GM18498 (cell line): ENCODE results near the gene LGI4.
A peak's percentile ranks its signal among the peaks of the same experiment; 100 is the strongest.

ENCODE experiments used
- ATAC-seq: cut with Tn5 transposase; IDR thresholded peaks from one replicate; pipeline ENCODE4 v1.9.1; 2021; ENCODE audit warnings: mild to moderate bottlenecking, moderate library complexity; ENCODE audit not compliant: unreplicated experiment

Gene LGI4

DNA sequence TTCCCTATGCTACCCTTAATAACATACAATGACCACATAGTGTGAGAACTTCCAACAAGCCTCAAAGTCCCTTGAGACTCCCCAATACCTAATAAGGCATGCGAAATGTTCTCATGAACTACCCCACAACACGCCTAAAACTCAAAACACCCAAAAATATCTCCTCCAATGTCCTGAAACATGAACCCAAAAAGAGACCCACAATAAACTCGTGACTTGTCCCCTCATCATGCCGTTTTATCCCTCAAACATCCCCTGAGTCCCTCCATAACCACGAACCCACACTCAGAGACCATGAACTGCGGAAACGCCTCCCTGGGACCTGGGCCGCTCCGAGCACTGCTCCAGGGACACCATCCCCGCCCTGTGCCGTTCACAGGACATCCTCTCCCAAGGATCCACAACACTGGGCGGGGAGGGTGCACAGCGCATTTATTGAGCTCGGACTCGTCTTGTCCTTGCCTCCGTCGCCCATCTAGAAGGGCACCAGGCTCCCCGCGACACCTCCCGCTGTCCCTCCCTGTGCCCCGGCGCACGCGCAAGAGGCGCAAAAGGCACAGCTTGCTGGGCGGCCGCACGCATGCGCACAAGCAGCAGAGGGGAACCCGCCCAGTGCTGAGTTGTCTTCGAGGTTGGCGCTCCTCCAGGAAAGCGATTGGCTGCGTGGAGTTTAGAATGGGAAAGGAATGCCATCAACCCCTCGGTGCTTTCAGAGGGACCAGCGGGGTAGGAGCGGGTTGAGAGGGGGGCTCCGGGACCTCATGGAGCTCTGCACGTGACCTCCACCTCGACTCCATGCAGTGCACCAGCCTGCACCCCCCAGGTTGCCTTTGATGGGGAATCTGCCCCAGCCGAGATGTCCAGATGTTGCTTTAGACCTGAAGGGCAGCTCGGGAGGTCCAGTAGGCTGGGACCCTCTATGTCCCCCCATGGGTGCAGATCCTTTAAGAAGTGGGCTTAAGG is 10.5 kb downstream of the LGI4 start:
- ATAC-seq, result peak; percentile 76

DNA sequence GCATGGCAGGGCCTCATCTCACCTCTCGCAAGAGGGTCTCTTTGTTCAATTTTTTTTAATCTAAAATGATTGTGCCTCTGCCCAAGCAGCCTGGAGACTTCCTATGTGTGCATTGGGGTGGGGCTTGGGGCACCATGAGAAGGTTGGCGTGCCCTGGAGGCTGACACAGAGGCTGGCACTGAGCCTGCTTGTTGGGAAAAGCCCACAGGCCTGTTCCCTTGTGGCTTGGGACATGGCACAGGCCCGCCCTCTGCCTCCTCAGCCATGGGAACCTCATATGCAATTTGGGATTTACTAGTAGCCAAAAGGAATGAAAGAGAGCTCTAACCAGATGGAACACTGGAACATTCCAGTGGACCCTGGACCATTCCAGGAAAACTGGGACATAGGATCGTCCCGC is 11.3 kb downstream of the LGI4 start:
- ATAC-seq, result no peak

DNA sequence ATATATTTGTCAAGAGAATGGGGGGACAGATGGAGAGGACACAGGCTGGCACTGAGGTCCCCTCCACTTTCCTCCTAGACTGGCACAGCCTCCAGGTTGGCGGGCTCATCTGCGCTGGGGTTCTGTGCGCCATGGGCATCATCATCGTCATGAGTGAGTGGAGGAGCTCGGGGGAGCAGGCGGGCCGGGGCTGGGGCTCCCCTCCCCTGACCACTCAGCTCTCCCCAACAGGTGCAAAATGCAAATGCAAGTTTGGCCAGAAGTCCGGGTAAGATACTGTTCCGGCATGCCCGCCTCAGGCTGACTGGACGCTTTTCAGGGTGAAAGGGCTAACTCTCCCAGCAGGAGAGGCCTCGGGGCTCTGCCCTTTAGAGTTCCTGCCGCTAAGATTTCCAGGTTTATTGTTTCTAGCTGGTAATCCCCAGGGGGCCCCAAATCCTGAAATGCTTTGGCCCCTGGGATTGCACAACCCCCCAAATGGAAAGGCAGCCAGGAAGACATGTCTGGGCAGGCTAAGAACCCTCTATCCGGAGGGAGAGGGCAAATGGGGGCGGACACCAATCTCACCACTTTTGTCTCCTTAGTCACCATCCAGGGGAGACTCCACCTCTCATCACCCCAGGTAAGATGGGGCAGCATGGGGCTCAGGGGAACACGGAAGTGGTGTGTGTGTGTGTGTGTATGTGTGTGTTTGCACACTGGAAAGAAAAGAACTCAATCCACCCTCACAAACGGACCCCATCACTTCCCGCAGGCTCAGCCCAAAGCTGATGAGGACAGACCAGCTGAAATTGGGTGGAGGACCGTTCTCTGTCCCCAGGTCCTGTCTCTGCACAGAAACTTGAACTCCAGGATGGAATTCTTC is 11.9 kb downstream of the LGI4 start:
- no peak for ATAC-seq

DNA sequence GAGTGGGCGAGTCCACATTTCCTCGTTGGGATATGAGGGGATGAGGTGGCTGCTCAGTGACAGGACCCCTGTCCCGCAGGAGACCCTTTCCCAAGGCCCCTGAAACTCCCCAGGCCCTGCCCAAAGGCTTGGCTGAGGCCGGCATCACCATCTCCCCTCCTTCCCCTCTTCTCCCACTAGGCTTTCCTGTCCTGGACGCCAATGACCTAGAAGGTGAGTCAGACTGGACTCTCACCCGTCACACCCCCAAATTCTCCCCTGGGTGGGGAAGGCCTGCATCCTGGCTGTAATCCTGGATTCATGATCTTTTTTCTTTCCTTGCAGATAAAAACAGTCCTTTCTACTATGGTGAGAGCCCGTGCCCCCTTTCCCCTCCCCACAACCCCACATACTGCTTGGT is 14.0 kb downstream of the LGI4 start:
- no peak for ATAC-seq

DNA sequence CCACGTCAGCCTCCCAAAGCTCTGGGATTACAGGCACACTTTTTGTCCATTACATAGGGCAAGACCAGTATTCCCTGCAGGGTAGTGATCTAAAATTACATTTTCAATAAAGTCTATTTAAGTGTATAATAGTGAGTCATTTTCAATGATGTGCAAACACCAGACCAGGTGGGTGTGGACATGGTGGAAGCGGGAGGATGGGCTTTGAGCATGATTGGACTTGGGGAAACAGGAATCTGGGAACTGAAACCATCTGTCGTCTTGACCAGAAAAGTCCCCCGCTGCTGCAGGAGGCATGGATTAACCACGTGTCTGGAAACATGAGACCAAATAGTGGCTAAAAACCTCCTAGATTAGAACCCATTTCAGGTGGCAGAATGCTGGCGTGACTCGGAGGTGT is 14.4 kb downstream of the LGI4 start:
- no peak for ATAC-seq

DNA sequence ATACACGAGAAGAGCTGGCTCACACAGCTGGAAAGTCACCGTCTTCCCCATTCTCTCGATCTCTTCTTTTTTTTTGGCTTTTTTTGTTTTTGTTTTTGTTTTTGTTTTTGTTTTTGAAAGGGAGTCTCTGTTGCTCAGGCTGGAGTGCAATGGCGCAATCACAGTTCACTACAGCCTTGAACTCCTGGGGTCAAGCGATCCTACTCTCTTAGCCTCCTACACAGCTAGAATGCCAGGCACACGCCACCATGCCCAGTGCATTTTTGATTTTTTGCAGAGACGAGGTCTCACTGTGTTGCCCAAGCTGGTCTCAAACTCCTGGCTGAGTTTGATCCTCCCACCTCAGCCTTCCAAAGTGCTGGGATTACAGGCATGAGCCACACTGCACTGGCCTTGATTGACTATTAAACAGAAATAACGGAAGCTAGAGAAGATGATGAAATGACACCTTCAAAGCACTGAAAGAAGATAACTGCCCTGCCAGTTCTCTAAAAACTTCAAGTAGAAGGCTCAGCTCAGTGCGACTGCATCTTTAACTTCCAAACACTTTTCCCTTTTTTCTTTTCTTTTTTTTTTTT is 15.2 kb downstream of the LGI4 start:
- ATAC-seq, result no peak

DNA sequence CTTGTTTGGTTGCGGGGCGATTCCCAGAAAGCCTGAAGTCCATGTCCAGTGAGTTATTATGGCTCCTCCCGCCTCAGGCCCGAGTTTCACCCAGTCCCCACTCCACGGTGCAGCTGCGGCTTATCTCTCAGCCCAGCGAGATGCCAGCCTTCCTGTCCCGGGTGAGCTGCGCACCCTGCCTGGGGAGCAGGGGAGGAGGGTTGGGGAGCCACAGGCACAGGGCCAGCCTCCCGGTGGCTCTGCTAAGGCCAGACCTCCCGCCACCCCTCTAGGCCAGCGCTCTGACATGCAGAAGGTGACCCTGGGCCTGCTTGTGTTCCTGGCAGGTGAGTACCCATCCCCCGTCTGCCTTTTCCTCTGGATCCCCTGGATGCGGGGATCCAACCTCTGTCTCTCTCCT is 15.8 kb downstream of the LGI4 start:
- no peak for ATAC-seq

DNA sequence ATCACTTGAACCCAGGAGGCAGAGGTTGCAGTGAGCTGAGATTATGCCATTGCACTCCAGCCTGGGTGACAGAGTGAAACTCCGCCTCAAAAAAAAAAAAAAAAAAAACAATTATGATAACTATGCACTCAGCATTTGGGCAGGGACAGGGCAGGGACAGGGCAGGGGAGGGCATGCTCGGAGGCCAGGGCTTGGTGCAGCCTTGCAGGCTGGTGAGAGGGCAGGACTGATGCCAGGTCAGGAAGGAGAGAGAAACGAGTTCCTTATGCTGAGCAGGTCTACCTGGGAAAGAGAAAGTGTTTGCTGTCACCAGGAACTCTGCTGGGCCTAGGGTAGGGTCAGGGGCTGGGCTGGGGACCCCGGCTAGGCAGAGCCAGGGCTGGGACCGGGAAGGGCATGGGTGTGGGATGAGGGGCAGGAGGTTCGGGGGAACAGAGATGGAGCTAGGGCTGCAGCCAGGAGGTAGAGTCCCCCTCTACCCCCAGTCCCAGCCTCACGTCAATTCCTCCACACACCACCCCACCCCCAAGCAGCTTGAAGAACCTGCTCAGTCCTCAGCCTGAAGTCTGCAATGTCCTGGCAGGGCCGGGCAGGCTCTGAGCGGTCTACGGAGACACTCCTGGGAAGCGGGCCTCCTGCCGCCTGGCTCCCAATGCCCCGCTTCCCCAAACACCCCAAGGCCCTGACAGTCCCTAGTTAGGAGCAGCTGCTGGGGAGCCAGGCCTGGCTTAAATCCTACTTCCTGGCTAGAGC is 16.4 kb downstream of the LGI4 start:
- ATAC-seq, result no peak

DNA sequence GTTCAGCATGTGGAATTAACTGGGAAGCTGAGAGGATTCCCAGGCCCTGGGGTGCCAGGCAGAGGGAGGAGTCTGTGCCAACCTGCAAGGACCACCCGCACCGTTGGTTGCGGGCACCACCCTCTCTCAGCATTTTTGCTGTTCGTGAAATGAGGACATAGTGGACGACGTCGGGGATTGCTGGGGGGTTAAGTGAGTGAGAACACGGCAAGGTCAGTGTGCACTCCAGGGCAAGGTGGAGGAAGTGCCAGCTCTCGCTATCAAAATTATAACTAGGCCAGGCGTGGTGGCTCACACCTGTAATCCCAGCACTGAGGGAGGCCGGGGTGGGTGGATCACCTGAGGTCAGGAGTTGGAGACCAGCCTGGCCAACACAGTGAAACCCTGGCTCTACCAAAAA is 17.1 kb downstream of the LGI4 start:
- no peak for ATAC-seq

DNA sequence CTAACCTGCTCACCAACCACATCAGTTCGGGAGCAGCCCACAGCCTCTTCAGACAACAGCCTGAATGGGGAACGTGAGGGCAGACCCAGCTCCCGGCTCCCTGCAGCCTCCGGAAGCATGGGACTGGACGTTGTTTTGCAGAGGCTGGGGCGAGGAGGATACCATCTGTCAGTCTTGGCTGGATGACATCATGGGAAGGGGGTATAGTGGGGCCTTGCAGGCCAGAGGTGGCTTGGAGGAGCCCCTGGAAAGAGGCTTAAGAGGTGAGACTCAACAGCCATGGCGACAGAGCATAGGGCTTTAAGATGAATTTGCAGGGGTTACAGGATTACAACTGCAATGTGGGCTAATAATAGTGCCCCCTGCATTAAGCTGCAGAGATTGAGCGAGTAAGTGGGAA is 17.7 kb downstream of the LGI4 start:
- no peak for ATAC-seq

DNA sequence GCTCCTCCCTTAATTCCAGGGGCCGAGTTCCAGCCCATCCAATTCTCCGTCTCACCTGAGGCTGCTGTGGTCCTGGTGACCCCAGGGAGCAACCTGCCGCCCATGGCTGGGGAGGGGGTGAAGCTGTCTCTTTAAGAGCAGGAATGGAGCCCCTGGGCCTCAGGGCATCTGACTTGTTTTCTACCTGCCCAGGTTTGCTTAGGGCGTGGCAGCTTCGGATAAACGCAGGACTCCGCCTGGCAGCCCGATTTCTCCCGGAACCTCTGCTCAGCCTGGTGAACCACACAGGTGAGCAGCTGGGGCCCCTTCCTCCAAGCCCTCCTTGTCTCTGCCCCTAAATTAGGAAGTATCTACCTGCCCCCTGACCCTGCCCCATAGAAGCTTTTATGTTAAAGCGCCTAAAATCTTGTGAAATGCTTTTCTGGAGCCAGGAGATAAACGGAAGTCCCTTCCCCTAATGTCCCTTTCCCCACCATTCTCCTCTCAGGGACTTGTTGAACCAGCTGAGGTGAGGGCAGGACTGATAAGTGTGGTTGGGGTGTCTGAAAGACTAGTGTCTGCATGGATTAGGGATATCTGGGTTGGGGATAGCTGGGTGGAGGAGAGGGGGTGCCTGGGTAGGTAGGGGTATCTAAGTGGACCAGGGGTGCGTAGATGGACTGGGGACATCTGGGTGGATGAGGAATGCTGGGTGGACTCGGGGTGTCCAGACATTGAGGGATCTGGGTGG is 18.6 kb downstream of the LGI4 start:
- no peak for ATAC-seq

DNA sequence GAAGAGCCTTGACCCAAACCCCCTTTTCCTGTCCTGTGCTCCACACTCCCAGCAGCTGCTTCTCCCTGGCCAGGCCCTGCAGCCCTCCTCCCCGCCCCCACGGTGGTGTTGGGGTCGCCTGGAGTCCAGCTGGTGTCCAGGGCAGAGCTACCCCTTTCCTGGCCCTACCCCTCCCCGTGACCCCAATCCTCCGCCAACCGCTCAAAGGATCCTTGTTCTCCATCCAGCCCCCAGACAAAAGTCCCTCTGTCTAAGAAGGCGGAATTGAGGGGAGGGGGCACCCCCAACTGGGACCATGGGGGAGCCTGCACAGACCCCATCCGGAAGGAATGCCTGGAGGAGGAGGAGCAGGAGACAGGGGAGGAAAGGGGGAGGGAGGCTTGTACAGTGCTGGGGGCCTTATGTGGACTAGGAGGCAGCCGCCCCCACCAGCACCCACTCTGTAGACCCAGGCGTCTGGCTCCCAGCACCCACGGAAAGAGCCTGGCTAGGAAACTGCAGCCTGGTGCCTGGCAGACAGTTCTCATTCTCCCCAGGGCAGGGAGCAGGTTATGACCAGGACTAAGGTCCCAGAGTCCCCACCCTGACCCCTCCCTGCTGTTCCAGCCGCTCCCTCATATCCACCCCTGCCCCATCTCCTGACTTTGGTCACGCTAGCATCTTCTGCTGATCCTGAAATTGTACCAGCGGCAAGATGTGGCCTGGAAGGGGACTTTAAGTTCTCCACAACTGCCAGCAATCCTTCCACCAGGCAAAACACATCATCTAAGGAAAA is 19.5 kb downstream of the LGI4 start, which contains the start of gene FXYD3:
FXYD3 (plus strand) TSS at position 647 of the 775 bp plus-strand sequence. CDS start 3,554 bp downstream, outside the sequence.
- ATAC-seq, result no peak

DNA sequence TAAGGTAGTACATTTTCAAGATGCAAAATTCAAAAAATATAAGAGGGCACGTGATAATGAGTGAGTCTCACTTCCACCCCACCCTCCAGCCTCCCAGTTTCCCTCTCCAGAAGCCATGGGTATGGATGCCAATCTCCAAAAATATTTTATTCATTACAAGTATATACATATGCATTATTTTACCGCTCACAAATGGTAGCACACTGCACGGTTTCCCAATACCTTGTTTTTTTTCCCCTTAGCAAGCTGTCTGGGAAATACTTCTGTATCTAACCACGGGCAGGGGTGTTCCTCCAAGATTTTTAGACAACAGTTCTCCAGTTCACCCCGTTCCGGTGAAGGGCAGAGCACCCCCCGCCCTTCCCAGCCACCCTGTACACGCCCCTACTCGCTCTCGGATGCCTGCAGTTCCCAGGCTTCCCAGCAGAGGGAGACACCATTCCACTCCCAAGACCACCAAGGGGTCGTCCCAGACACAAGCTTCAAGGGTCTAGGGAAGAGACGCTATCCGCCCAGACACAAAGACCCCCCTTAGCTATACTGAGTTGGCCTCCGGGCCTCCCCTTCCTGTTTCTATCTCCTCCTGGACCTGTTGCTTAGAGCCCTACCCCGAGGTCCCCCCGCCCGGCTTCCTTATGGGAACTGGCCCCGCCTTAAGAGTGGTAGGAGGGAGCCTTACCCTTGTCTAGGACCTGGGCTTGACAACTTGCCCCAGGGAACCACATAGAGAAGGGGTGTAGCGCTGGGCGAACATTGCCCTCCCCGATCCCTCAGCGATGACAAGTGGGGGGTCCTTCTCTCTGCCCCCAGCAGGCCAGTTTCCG is 20.3 kb downstream of the LGI4 start:
- no peak for ATAC-seq

DNA sequence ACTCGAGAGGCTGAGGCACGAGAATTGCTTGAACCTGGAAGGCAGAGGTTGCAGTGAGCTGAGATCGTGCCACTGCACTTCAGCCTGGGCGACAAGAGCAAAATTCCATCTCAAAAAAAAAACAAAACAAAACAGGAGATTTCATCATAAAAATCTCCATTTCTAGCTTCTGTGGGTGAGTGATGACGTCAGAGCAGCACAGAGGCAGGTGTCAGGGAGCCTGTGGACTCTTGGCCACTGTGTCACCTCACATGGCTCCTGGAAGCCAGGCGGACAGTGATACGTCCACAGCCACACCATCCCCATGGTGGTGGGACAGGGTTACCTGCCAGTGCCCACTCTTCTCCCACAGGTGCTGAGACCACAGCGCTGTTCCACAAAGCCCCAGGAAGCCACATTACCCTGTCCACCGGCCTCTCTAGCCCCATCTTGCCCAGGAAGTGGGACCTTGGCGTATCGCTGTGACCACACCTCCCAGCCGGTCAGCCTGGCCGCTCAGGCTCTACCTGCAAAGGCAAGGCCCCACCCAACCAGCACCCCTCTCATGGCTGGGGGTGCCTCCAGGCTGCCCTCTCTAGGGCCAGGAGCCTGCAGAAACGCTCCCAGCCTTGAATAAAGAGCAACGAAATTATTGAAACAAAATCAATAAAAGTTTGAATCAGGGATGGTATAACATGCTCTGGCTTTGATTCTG is 21.7 kb downstream of the LGI4 start:
- no peak for ATAC-seq

DNA sequence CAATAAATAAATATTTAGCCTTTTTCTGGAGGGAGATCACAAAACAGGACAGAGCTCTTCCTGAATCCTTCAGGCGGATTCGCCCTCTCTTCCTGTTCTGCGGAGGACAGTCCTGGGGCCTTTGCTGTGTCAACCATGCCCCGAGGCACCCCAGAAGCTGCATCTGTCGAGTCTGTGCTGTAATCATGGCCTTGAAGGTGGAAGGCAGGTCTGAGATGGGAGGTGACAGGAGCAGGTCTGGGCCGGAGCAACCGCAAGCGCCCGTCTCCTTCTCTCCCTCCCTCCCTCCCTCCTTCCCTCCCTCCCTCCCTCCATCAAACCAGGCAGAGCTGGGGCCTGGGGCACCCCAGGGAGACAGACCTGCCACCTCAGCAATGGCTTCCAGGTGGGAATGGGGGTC is 23.9 kb downstream of the LGI4 start:
- no peak for ATAC-seq

DNA sequence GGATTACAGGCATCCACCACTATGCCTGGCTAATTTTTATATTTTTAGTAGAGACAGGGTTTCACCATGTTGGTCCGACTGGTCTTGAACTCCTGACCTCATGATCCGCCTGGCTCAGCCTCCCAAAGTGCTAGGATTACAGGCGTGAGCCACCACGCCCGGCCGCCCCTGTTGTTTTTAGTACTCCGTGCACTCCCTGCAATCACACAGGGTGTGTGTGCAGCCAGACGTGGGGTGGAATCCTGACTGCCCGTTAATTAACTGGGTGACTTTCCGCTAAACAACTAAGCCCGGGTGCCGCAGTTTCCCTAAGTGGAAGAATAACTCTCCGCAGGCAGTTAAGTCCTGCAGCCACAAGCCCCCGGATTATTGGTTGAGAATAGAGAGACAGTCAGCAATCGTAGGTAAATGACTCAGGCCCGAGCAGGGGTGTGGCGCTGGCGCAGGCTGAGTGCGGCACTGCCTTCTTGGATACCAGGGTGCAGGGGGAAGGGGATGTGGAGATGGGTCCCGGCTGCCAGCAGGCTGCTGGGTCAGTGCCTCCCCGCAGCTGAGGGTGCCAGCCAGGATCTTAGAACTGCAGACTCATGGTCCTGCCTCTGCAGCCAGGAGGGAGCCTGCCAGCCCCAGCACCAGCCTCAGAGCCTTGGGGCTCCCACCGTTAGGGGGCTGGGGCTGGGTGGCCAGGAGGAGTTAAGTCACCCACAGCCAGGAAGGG is 25.3 kb downstream of the LGI4 start:
- no peak for ATAC-seq

DNA sequence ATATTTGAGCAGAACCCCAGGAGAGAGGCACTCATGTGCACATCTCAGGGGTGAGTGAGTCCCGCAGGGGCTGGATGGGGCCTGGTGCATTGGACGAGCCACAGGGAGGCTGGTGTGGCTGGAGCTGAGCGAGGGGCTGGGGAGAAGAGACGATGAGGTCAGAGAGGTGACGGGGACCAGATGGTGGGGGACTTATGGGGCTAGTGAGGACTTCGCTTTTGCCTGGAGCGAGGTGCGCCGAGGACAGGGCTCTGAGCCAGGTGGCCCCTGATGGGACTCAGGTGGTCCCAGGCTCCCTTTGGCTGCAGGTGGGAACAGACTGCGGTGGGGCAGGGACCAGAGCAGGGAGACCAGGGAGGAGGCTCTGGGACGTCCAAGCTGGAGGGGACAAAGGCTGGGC is 26.1 kb downstream of the LGI4 start:
- ATAC-seq, result no peak
